IMR-90 (cell line): Measurements from ENCODE around the gene TAF4B. TPM values are rescaled to one million over a fixed set of nuclear protein-coding genes. Genes with fewer than 3 reads are reported as not detected.

Source experiments
- ATAC-seq: fragments of 200-7000 bp; cut with Tn5 transposase; 2 replicates; pipeline ENCODE4 v1.9.1; 2020; ENCODE audit warnings: low read depth, mild to moderate bottlenecking, moderate library complexity
- BruUV-seq: library from RNA; stranded (reverse); fragments of 400-500 nt; replicated peaks from 2 replicates; lab custom pipeline; 2021; lab: Mats Ljungman, UMichigan
- CTCF ChIA-PET: fragments of 300-600 bp; formaldehyde crosslinking; extraction: SDS; loops from one replicate; lab custom pipeline; 2021; ENCODE audit warnings: antibody characterized with exemption; lab: Yijun Ruan, JAX
- POLR2A ChIA-PET: fragments of 300-600 bp; sonication (Branson Sonifier 250); formaldehyde crosslinking; loops from one replicate; lab custom pipeline; 2022; ENCODE audit warnings: antibody characterized with exemption; ENCODE audit not compliant: unreplicated experiment; lab: Charles Lee
- DNase-seq: peaks from one replicate; pipeline ENCODE4 v3.0.0; 2013
- H2AFZ ChIP-seq: replicated peaks from 2 replicates; pipeline ENCODE3; 2013; ENCODE audit warnings: low read length, mild to moderate bottlenecking; ENCODE audit not compliant: poor library complexity
- H2AK5ac ChIP-seq: 2 replicates; pipeline ENCODE4 v1.6.1; 2013; ENCODE audit warnings: low read depth, low read length, inconsistent platforms
- H2AK9ac ChIP-seq: replicated peaks from 2 replicates; pipeline ENCODE3; 2013; ENCODE audit warnings: mild to moderate bottlenecking, low read depth, low read length, moderate library complexity; ENCODE audit not compliant: poor library complexity
- H2BK120ac ChIP-seq: 2 replicates; pipeline ENCODE4 v1.6.1; 2013; ENCODE audit warnings: low read depth, low read length, inconsistent platforms
- H2BK15ac ChIP-seq: 3 replicates; pipeline ENCODE4 v1.6.1; 2013; ENCODE audit warnings: low read depth, low read length, inconsistent platforms
- H2BK20ac ChIP-seq: 2 replicates; pipeline ENCODE4 v1.6.1; 2013; ENCODE audit warnings: low read depth, mild to moderate bottlenecking, inconsistent platforms, low read length, moderate library complexity
- H2BK5ac ChIP-seq: 2 replicates; pipeline ENCODE4 v1.6.1; 2013; ENCODE audit warnings: mild to moderate bottlenecking, low read depth, low read length, inconsistent platforms; ENCODE audit not compliant: poor library complexity, severe bottlenecking
- H3K14ac ChIP-seq: replicated peaks from 2 replicates; pipeline ENCODE4 v1.6.1; 2013; ENCODE audit warnings: low read depth, low read length, inconsistent platforms
- H3K18ac ChIP-seq: 2 replicates; pipeline ENCODE4 v1.6.1; 2013; ENCODE audit warnings: low read depth, low read length, control low read depth
- H3K23ac ChIP-seq: 2 replicates; pipeline ENCODE4 v1.6.1; 2013; ENCODE audit warnings: low read depth, low read length, inconsistent platforms
- H3K27ac ChIP-seq: 2 replicates; pipeline ENCODE4 v1.5.1; 2013; ENCODE audit warnings: mild to moderate bottlenecking, control low read depth, low read length; ENCODE audit not compliant: insufficient read depth
- H3K27me3 ChIP-seq: 2 replicates; pipeline ENCODE4 v1.6.1; 2013; ENCODE audit warnings: low read length; ENCODE audit not compliant: control insufficient read depth, insufficient read depth
- H3K36me3 ChIP-seq: 2 replicates; pipeline ENCODE4 v1.6.1; 2013; ENCODE audit warnings: low read length, mixed read lengths; ENCODE audit not compliant: control insufficient read depth, insufficient read depth
- H3K4ac ChIP-seq: 2 replicates; pipeline ENCODE4 v1.6.1; 2013; ENCODE audit warnings: low read depth, low read length, inconsistent platforms
- H3K4me1 ChIP-seq: 2 replicates; pipeline ENCODE4 v1.6.1; 2013; ENCODE audit warnings: low read length, mixed read lengths; ENCODE audit not compliant: control insufficient read depth, insufficient read depth
- H3K4me2 ChIP-seq: 2 replicates; pipeline ENCODE4 v1.6.1; 2013; ENCODE audit warnings: low read depth, mild to moderate bottlenecking, control low read depth, low read length, moderate library complexity
- H3K4me3 ChIP-seq: 2 replicates; pipeline ENCODE4 v1.5.1; 2013; ENCODE audit warnings: low read depth, mild to moderate bottlenecking, control low read depth, low read length, moderate library complexity; ENCODE audit not compliant: insufficient read depth
- H3K56ac ChIP-seq: 2 replicates; pipeline ENCODE4 v1.6.1; 2013; ENCODE audit warnings: low read length, inconsistent platforms; ENCODE audit not compliant: insufficient read depth; ENCODE audit errors: extremely low read depth
- H3K79me1 ChIP-seq, 2 experiments: 2 replicates each; pipeline ENCODE4 v1.6.1; 2013; ENCODE audit warnings: low read length in 2 of 2, inconsistent platforms in 1 of 2, low read depth in 1 of 2
- H3K9ac ChIP-seq: 2 replicates; pipeline ENCODE4 v1.6.1; 2013; ENCODE audit warnings: low read depth, low read length, control low read depth
- H3K9me1 ChIP-seq: 2 replicates; pipeline ENCODE4 v1.6.1; 2013; ENCODE audit warnings: low read length, inconsistent platforms; ENCODE audit not compliant: insufficient read depth
- H3K9me3 ChIP-seq: 2 replicates; pipeline ENCODE4 v1.6.1; 2013; ENCODE audit warnings: low read length; ENCODE audit not compliant: control insufficient read depth, insufficient read depth
- H4K20me1 ChIP-seq: 2 replicates; pipeline ENCODE4 v1.6.1; 2013; ENCODE audit warnings: low read length, inconsistent platforms; ENCODE audit not compliant: insufficient read depth
- H4K5ac ChIP-seq: 2 replicates; pipeline ENCODE4 v1.6.1; 2013; ENCODE audit warnings: mild to moderate bottlenecking, low read depth, low read length, control low read depth
- H4K8ac ChIP-seq, 2 experiments: 2 replicates each; pipeline ENCODE4 v1.6.1; 2013; ENCODE audit warnings: low read depth in 2 of 2, low read length in 2 of 2, control low read depth in 1 of 2, inconsistent platforms in 1 of 2
- H4K91ac ChIP-seq: 2 replicates; pipeline ENCODE4 v1.6.1; 2013; ENCODE audit warnings: low read depth, low read length, inconsistent platforms; ENCODE audit not compliant: insufficient read depth
- BHLHE40 ChIP-seq: fragments of 150-350 bp; IDR thresholded peaks from 2 replicates; pipeline ENCODE4 v1.6.1; 2016; ENCODE audit warnings: mild to moderate bottlenecking, low read depth, low read length
- FOS ChIP-seq: fragments of 150-350 bp; IDR thresholded peaks from 2 replicates; pipeline ENCODE4 v1.6.1; 2016; ENCODE audit warnings: low read depth, low read length
- MAZ ChIP-seq: IDR thresholded peaks from 2 replicates; pipeline ENCODE4 v1.6.1; 2012; ENCODE audit warnings: low read depth, mild to moderate bottlenecking, low read length, improper control_type of control experiment, moderate library complexity, borderline replicate concordance
- POLR2A ChIP-seq: IDR thresholded peaks from 2 replicates; pipeline ENCODE4 v1.6.1; 2012; ENCODE audit warnings: mild to moderate bottlenecking, low read depth, low read length
- RAD21 ChIP-seq: IDR thresholded peaks from 2 replicates; pipeline ENCODE4 v1.6.1; 2012; ENCODE audit warnings: low read length, improper control_type of control experiment
- RCOR1 ChIP-seq: IDR thresholded peaks from 2 replicates; pipeline ENCODE4 v1.6.1; 2012; ENCODE audit warnings: mild to moderate bottlenecking, low read length, improper control_type of control experiment; ENCODE audit not compliant: insufficient replicate concordance
- RFX5 ChIP-seq: IDR thresholded peaks from 2 replicates; pipeline ENCODE4 v1.8.0; 2012; ENCODE audit warnings: low read depth, mild to moderate bottlenecking, low read length, moderate library complexity
- WGBS, 2 experiments: methylation state at CpG; one replicate each; pipeline versions ENCODE4 v1.1.5 to v1.1.7; 2013; ENCODE audit warnings: missing lambda C conversion rate in 2 of 2; ENCODE audit not compliant: insufficient read length in 1 of 2; ENCODE audit errors: extremely low coverage in 2 of 2; 5-methylcytosine and 5-hydroxymethylcytosine counted together
- dilution Hi-C: fragments of 300-500 bp; cut with HindIII; formaldehyde crosslinking; loops from one replicate; pipeline ENCODE4 v1.14.3; 2018; ENCODE audit warnings: low sequenced_read_pairs; ENCODE audit not compliant: unreplicated experiment
- in situ Hi-C: fragments of 300-500 bp; cut with MboI; formaldehyde crosslinking; loops from 3 replicates; pipeline ENCODE4 v1.14.3; 2019; ENCODE audit warnings: low sequenced_read_pairs, inconsistent platforms, mixed read lengths
- intact Hi-C: fragments of 100-400 bp; cut with micrococcal nuclease; formaldehyde crosslinking; loops from 2 replicates; pipeline ENCODE4 v1.10.0; 2022
- polyA plus RNA-seq, 3 experiments: library from polyadenylated mRNA; depleted of rRNA; stranded (reverse); fragments of >200 nt; gene quantifications; 2 replicates each; pipeline ENCODE4 v1.2.3, GENCODE V29; 2012; ENCODE audit warnings: low replicate concordance in 1 of 3
- total RNA-seq: library from RNA; depleted of rRNA; stranded (reverse); fragments of >200 nt; gene quantifications from 2 replicates; pipeline ENCODE4 v1.2.3, GENCODE V29; 2012
- TF ChIP-seq, protein P1 (sequence below): fragments of 150-350 bp; IDR thresholded peaks from 2 replicates; pipeline ENCODE4 v1.6.1; 2016; ENCODE audit warnings: low read depth, mild to moderate bottlenecking, low read length, moderate library complexity, borderline replicate concordance

Gene TAF4B
- total and polyA plus RNA-seq, 2 of the 4 experiments (the other 2 are of a cell fraction) = 0.38 to 1.1 TPM

- TF ChIP-seq MAZ (no peak), RCOR1 (no peak), RFX5 (no peak), RAD21 (no peak), FOS (no peak), BHLHE40 (no peak), POLR2A (no peak)
- TF ChIP-seq, protein P1, sequence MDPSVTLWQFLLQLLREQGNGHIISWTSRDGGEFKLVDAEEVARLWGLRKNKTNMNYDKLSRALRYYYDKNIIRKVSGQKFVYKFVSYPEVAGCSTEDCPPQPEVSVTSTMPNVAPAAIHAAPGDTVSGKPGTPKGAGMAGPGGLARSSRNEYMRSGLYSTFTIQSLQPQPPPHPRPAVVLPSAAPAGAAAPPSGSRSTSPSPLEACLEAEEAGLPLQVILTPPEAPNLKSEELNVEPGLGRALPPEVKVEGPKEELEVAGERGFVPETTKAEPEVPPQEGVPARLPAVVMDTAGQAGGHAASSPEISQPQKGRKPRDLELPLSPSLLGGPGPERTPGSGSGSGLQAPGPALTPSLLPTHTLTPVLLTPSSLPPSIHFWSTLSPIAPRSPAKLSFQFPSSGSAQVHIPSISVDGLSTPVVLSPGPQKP = no peak
- Histone ChIP-seq H3K27ac (no peak overlapping the region), H3K4ac (no peak overlapping the region), H2BK15ac (no peak overlapping the region), H2BK120ac (no peak overlapping the region), H3K9me1 (no peaks in the 10 kb centered on the region), H3K18ac (no peak overlapping the region), H3K36me3 (no peaks in the 10 kb centered on the region), H4K8ac (no peak overlapping the region), H4K20me1 (no peaks in the 10 kb centered on the region), H3K4me3 (no peak overlapping the region), H3K14ac (no peak overlapping the region), H3K23ac (no peak overlapping the region), H2AK5ac (no peak overlapping the region), H2AK9ac (no peak overlapping the region), H2BK5ac (no peak overlapping the region), H4K91ac (no peak overlapping the region), H3K79me1 (no peaks in the 10 kb centered on the region), H3K9me3 (no peaks in the 10 kb centered on the region), H4K5ac (no peak overlapping the region), H3K4me2 (no peak overlapping the region), H2BK20ac (no peak overlapping the region), H3K27me3 (no peaks in the 10 kb centered on the region), H3K56ac (no peak overlapping the region), H3K4me1 (no peaks in the 10 kb centered on the region), H3K9ac (no peak overlapping the region), H2AFZ (no peak overlapping the region)
- in situ Hi-C loops (no loop called here), dilution Hi-C loops (no loop called here), intact Hi-C loops (no loop called here)
- no TSS peak for BruUV-seq
- no CpG with 5 or more reads among the region's 1 CpG for WGBS, 2 experiments
- DNase-seq (no peak), ATAC-seq (no peak)
- ChIA-PET POLR2A (no interaction called here), CTCF (no interaction called here)
These were observed 110.3 kb downstream of the TAF4B start for GRCh38 chr18:26336572-26336971.
